Keratinocyte (primary cell): ENCODE data around the gene ADAMTS6. TPM values are rescaled to one million over a fixed set of nuclear protein-coding genes. Genes with fewer than 3 reads are reported as not detected.

Experiments
- DNase-seq: peaks from one replicate; pipeline ENCODE4 v3.0.0-alpha.2; 2011; ENCODE audit warnings: low read depth, missing footprints, low spot score
- FAIRE-seq: peaks from 2 replicates; lab custom pipeline; 2011; peaks lifted over from hg19 to GRCh38; lab: Jason Lieb, UNC
- H2AFZ ChIP-seq: 2 replicates; pipeline ENCODE4 v1.6.0; 2012; ENCODE audit warnings: low read length, control low read depth, inconsistent platforms; ENCODE audit not compliant: control insufficient read depth
- H3K27ac ChIP-seq: 2 replicates; pipeline ENCODE4 v1.5.1; 2011; ENCODE audit warnings: low read length; ENCODE audit not compliant: control insufficient read depth, insufficient read depth
- H3K27me3 ChIP-seq: 3 replicates; pipeline ENCODE4 v1.6.0; 2011; ENCODE audit warnings: low read length; ENCODE audit not compliant: control insufficient read depth, insufficient read depth; ENCODE audit errors: extremely low read depth
- H3K36me3 ChIP-seq, 2 experiments: 2 replicates in 1 of 2; 3 replicates in 1 of 2; pipeline ENCODE4 v1.5.1; 2011; ENCODE audit warnings: low read length in 2 of 2, mild to moderate bottlenecking in 1 of 2; ENCODE audit not compliant: control insufficient read depth in 2 of 2, insufficient read depth in 2 of 2; ENCODE audit errors: extremely low read depth in 1 of 2
- H3K4me1 ChIP-seq: 3 replicates; pipeline ENCODE4 v1.5.1; 2011; ENCODE audit warnings: low read length; ENCODE audit not compliant: control insufficient read depth, insufficient read depth; ENCODE audit errors: extremely low read depth
- H3K4me2 ChIP-seq: 3 replicates; pipeline ENCODE4 v1.6.0; 2011; ENCODE audit warnings: low read depth, low read length; ENCODE audit not compliant: control insufficient read depth, insufficient read depth; ENCODE audit errors: extremely low read depth
- H3K4me3 ChIP-seq, 3 experiments: fragments of 200-600 bp in 1 of 3; sonication (generic) in 1 of 3; 2 replicates in 2 of 3; 3 replicates in 1 of 3; pipeline ENCODE4 v1.5.1; 2011 to 2016; ENCODE audit warnings: low read length in 3 of 3, mild to moderate bottlenecking in 3 of 3, control low read depth in 2 of 3, inconsistent platforms in 1 of 3, low read depth in 1 of 3, mixed read lengths in 1 of 3, mixed run types in 1 of 3, moderate library complexity in 1 of 3; ENCODE audit not compliant: control insufficient read depth in 2 of 3, insufficient read depth in 2 of 3; ENCODE audit errors: extremely low read depth in 1 of 3
- H3K79me2 ChIP-seq: 2 replicates; pipeline ENCODE4 v1.6.0; 2012; ENCODE audit warnings: low read length; ENCODE audit not compliant: control insufficient read depth, insufficient read depth
- H3K9ac ChIP-seq: 3 replicates; pipeline ENCODE4 v1.6.0; 2011; ENCODE audit warnings: low read length; ENCODE audit not compliant: control insufficient read depth, insufficient read depth; ENCODE audit errors: extremely low read depth
- H3K9me1 ChIP-seq: 3 replicates; pipeline ENCODE4 v1.6.0; 2011; ENCODE audit warnings: low read length; ENCODE audit not compliant: control insufficient read depth, insufficient read depth; ENCODE audit errors: extremely low read depth
- H3K9me3 ChIP-seq: 2 replicates; pipeline ENCODE4 v1.5.1; 2012; ENCODE audit warnings: low read depth, low read length; ENCODE audit not compliant: control insufficient read depth
- H4K20me1 ChIP-seq: 3 replicates; pipeline ENCODE4 v1.6.0; 2011; ENCODE audit warnings: low read length; ENCODE audit not compliant: control insufficient read depth, insufficient read depth; ENCODE audit errors: extremely low read depth
- EZH2 ChIP-seq: IDR thresholded peaks from one replicate; pipeline ENCODE4 v1.6.1; 2012; ENCODE audit warnings: inconsistent platforms, mild to moderate bottlenecking, low read length, moderate library complexity
- dilution Hi-C: fragments of 300-500 bp; cut with MboI; formaldehyde crosslinking; loops from one replicate; pipeline ENCODE4 v1.7.0; 2020; ENCODE audit warnings: low sequenced_read_pairs; ENCODE audit not compliant: extremely low pct_ligation_motif_present
- polyA plus RNA-seq, 5 experiments: library from polyadenylated mRNA; depleted of rRNA in 3 of 5; stranded (reverse) in 3 of 5; stranded (forward) in 1 of 5; unstranded in 1 of 5; fragments of >200 nt; gene quantifications; 1 replicate in 1 of 5; 2 replicates in 3 of 5; 3 replicates in 1 of 5; pipeline versions ENCODE4 v1.2.1 to v1.2.3, GENCODE V29; 2011 to 2012; ENCODE audit warnings: missing spikeins in 2 of 5, low read depth in 1 of 5, low replicate concordance in 1 of 5
- TF ChIP-seq, protein P1 (sequence below), 3 experiments: IDR thresholded peaks in 1 of 3; conservative IDR thresholded peaks in 1 of 3; optimal IDR thresholded peaks in 1 of 3; 2 replicates in 2 of 3; 3 replicates in 1 of 3; pipeline versions ENCODE3 to v1.5.1; 2011; ENCODE audit warnings: low read length in 3 of 3, mild to moderate bottlenecking in 3 of 3, moderate library complexity in 2 of 3, control low read depth in 1 of 3, inconsistent platforms in 1 of 3; ENCODE audit not compliant: insufficient read depth in 2 of 3; ENCODE audit errors: extremely low read depth in 1 of 3

ADAMTS6 gene
- polyA plus RNA-seq, 1 donor (not counting 4 experiments of a cell fraction or from before 2014, with no cell fraction given), result 10.9 TPM

DNA sequence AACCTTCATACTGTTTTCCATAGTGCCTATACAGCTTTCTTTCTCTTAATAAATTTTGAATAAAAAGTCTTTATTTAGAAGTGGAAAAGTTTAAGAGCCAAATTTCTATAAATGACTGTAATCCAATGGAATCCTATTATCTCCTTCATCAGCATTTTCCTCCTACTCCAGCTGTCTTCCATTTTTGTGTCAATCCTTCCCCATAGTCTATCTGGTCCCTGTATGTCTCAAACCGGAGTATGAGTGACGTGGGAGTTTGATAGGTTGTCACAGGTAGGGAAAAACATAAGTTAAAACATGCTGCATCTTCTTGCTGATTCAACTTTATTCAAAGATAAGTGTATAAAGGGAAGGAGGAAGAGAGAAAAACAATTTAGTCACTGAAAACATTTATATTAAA lies 70.4 kb downstream of the ADAMTS6 start:
- no peaks in the 10 kb centered on the region for H3K36me3 ChIP-seq

DNA sequence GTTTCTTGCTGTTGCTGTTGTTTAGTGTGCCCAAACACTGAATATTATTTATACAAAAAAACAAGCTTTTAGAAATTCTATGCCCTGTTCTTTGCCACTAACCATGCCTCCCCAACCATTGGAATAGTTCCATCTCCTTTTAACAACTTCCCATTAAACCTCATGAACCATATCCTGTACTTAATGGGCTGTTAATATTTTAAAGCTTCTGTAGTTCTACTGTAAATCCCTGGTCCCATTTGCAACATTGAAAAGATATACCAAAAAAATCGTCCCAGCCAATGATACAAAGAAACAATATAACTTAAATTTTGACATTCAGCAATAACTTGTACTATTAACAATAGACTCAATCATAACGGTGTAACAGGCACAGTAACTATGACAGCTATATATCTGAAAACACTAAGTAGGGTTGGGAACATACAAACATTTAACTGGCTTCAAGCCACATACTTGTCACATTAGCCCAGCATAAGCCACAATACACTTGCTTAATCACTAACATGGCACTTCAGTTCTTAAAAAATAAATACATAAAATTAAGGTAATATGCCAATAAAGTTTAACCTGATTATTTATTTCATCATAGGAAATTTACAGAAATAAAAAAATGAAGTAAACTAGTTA lies 86.1 kb downstream of the ADAMTS6 start:
- Histone ChIP-seq H3K4me2 (no peak overlapping the region), H3K9ac (no peak overlapping the region), H3K36me3 (peaks cover 0 to 4% of the 10 kb centered on the region in 2 experiments), H3K27ac (no peak overlapping the region), H4K20me1 (no peaks in the 10 kb centered on the region), H3K4me1 (no peaks in the 10 kb centered on the region), H3K27me3 (no peaks in the 10 kb centered on the region), H3K9me3 (no peaks in the 10 kb centered on the region), H3K4me3 (no peak overlapping the region), H3K9me1 (no peaks in the 10 kb centered on the region), H3K79me2 (no peaks in the 10 kb centered on the region), H2AFZ (no peak overlapping the region)
- TF ChIP-seq EZH2, result no peak
- TF ChIP-seq, protein P1, sequence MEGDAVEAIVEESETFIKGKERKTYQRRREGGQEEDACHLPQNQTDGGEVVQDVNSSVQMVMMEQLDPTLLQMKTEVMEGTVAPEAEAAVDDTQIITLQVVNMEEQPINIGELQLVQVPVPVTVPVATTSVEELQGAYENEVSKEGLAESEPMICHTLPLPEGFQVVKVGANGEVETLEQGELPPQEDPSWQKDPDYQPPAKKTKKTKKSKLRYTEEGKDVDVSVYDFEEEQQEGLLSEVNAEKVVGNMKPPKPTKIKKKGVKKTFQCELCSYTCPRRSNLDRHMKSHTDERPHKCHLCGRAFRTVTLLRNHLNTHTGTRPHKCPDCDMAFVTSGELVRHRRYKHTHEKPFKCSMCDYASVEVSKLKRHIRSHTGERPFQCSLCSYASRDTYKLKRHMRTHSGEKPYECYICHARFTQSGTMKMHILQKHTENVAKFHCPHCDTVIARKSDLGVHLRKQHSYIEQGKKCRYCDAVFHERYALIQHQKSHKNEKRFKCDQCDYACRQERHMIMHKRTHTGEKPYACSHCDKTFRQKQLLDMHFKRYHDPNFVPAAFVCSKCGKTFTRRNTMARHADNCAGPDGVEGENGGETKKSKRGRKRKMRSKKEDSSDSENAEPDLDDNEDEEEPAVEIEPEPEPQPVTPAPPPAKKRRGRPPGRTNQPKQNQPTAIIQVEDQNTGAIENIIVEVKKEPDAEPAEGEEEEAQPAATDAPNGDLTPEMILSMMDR (optimal IDR thresholded peaks at IDR 0.05 in 1 of 3, IDR thresholded peaks at IDR 0.05 in 1 of 3, conservative IDR thresholded peaks at IDR 0.05 in 1 of 3; ENCODE audit: extremely low read depth in 1 of 3, insufficient read depth in 2 of 3, low read length in 3 of 3), result no peak
- FAIRE-seq (no peak), DNase-seq (no peak)
- dilution Hi-C loops, result no loop called here

More for the DNA sequence above, 70.4 kb downstream of the ADAMTS6 start:
- dilution Hi-C loops, result no loop called here
- no peak for FAIRE-seq
- Histone ChIP-seq H3K4me1 (no peaks in the 10 kb centered on the region), H3K4me3 (no peak overlapping the region), H3K27me3 (no peaks in the 10 kb centered on the region), H3K9me1 (no peaks in the 10 kb centered on the region), H3K9me3 (no peaks in the 10 kb centered on the region), H2AFZ (no peak overlapping the region), H3K27ac (no peak overlapping the region), H3K79me2 (no peaks in the 10 kb centered on the region), H3K4me2 (no peak overlapping the region), H3K9ac (no peak overlapping the region), H4K20me1 (no peaks in the 10 kb centered on the region)
- DNase-seq, result no peak
- TF ChIP-seq, protein P1 (optimal IDR thresholded peaks at IDR 0.05 in 1 of 3, IDR thresholded peaks at IDR 0.05 in 1 of 3, conservative IDR thresholded peaks at IDR 0.05 in 1 of 3; ENCODE audit: extremely low read depth in 1 of 3, insufficient read depth in 2 of 3, low read length in 3 of 3), result no peak
- TF ChIP-seq EZH2, result no peak
